Measurements from ENCODE around the gene GPR137B.

The GPR137B gene

GRCh38 chr1:236200925-236201324 is 58.6 kb downstream of the GPR137B start:
- H3K27me3 ChIP-seq (ENCODE audit: insufficient read depth, low read length): no peaks in the 10 kb centered on the region
- no peak overlapping the region for H3K4me3 ChIP-seq (ENCODE audit: low read length)
- no peak overlapping the region for H3K27ac ChIP-seq (ENCODE audit: low read length)
- no peak overlapping the region for H3K9ac ChIP-seq (ENCODE audit: low read depth, low read length)
- peaks cover 7% of the 10 kb centered on the region for H3K9me3 ChIP-seq (ENCODE audit: insufficient read depth, low read depth, low read length)
- no peaks in the 10 kb centered on the region for H3K36me3 ChIP-seq (ENCODE audit: insufficient read depth, low read depth, low read length)
- no peaks in the 10 kb centered on the region for H3K4me1 ChIP-seq (ENCODE audit: insufficient read depth, low read length)

- Histone ChIP-seq H3K9me3 (ENCODE audit: insufficient read depth, low read depth, low read length) (peaks cover 7% of the 10 kb centered on the region), H3K36me3 (ENCODE audit: insufficient read depth, low read depth, low read length) (no peaks in the 10 kb centered on the region)
These were observed 59.4 kb downstream of the GPR137B start for GRCh38 chr1:236201786-236202185.

GRCh38 chr1:236204039-236204438 is 61.7 kb downstream of the GPR137B start:
- peaks cover 5% of the 10 kb centered on the region; the same call in 1 of the 2 replicates for H3K4me1 ChIP-seq (ENCODE audit: insufficient read depth, low read length)

More at GRCh38 chr1:236201786-236202185, 59.4 kb downstream of the GPR137B start:
- H3K27me3 ChIP-seq (ENCODE audit: insufficient read depth, low read length): no peaks in the 10 kb centered on the region
- no peak overlapping the region for H3K27ac ChIP-seq (ENCODE audit: low read length)
- no peak overlapping the region for H3K9ac ChIP-seq (ENCODE audit: low read depth, low read length)
- H3K4me1 ChIP-seq (ENCODE audit: insufficient read depth, low read length): peaks cover 5% of the 10 kb centered on the region; the same call in 1 of the 2 replicates
- no peak overlapping the region for H3K4me3 ChIP-seq (ENCODE audit: low read length)

GRCh38 chr1:236204656-236205055 is 62.3 kb downstream of the GPR137B start:
- H3K9ac ChIP-seq (ENCODE audit: low read depth, low read length): no peak overlapping the region
- peaks cover 5% of the 10 kb centered on the region; the same call in 1 of the 2 replicates for H3K4me1 ChIP-seq (ENCODE audit: insufficient read depth, low read length)
- H3K27me3 ChIP-seq (ENCODE audit: insufficient read depth, low read length): no peaks in the 10 kb centered on the region
- no peak overlapping the region for H3K4me3 ChIP-seq (ENCODE audit: low read length)
- no peak overlapping the region for H3K27ac ChIP-seq (ENCODE audit: low read length)
- peaks cover 7% of the 10 kb centered on the region for H3K9me3 ChIP-seq (ENCODE audit: insufficient read depth, low read depth, low read length)
- no peaks in the 10 kb centered on the region for H3K36me3 ChIP-seq (ENCODE audit: insufficient read depth, low read depth, low read length)

More at GRCh38 chr1:236204039-236204438, 61.7 kb downstream of the GPR137B start:
- Histone ChIP-seq H3K27me3 (ENCODE audit: insufficient read depth, low read length) (no peaks in the 10 kb centered on the region), H3K9me3 (ENCODE audit: insufficient read depth, low read depth, low read length) (peaks cover 7% of the 10 kb centered on the region), H3K36me3 (ENCODE audit: insufficient read depth, low read depth, low read length) (no peaks in the 10 kb centered on the region), H3K27ac (ENCODE audit: low read length) (no peak overlapping the region), H3K4me3 (ENCODE audit: low read length) (no peak overlapping the region), H3K9ac (ENCODE audit: low read depth, low read length) (no peak overlapping the region)

GRCh38 chr1:236206548-236206947 is 64.2 kb downstream of the GPR137B start:
- Histone ChIP-seq H3K4me1 (ENCODE audit: insufficient read depth, low read length) (peaks cover 5% of the 10 kb centered on the region; the same call in 1 of the 2 replicates), H3K9me3 (ENCODE audit: insufficient read depth, low read depth, low read length) (no peaks in the 10 kb centered on the region; the same call in 1 of the 2 replicates), H3K9ac (ENCODE audit: low read depth, low read length) (no peak overlapping the region), H3K4me3 (ENCODE audit: low read length) (no peak overlapping the region), H3K27ac (ENCODE audit: low read length) (no peak overlapping the region), H3K36me3 (ENCODE audit: insufficient read depth, low read depth, low read length) (no peaks in the 10 kb centered on the region), H3K27me3 (ENCODE audit: insufficient read depth, low read length) (no peaks in the 10 kb centered on the region)

GRCh38 chr1:236207121-236207520 is 64.8 kb downstream of the GPR137B start:
- H3K9me3 ChIP-seq (ENCODE audit: insufficient read depth, low read depth, low read length): no peaks in the 10 kb centered on the region; the same call in 1 of the 2 replicates
- H3K27me3 ChIP-seq (ENCODE audit: insufficient read depth, low read length): no peaks in the 10 kb centered on the region
- no peak overlapping the region for H3K9ac ChIP-seq (ENCODE audit: low read depth, low read length)
- no peak overlapping the region for H3K27ac ChIP-seq (ENCODE audit: low read length)
- peaks cover 5% of the 10 kb centered on the region; the same call in 1 of the 2 replicates for H3K4me1 ChIP-seq (ENCODE audit: insufficient read depth, low read length)
- H3K4me3 ChIP-seq (ENCODE audit: low read length): no peak overlapping the region
- no peaks in the 10 kb centered on the region for H3K36me3 ChIP-seq (ENCODE audit: insufficient read depth, low read depth, low read length)

GRCh38 chr1:236207569-236207968 is 65.2 kb downstream of the GPR137B start:
- Histone ChIP-seq H3K4me1 (ENCODE audit: insufficient read depth, low read length) (peaks cover 5% of the 10 kb centered on the region; the same call in 1 of the 2 replicates), H3K27ac (ENCODE audit: low read length) (no peak overlapping the region), H3K9me3 (ENCODE audit: insufficient read depth, low read depth, low read length) (no peaks in the 10 kb centered on the region; the same call in 1 of the 2 replicates), H3K9ac (ENCODE audit: low read depth, low read length) (no peak overlapping the region), H3K4me3 (ENCODE audit: low read length) (no peak overlapping the region), H3K36me3 (ENCODE audit: insufficient read depth, low read depth, low read length) (no peaks in the 10 kb centered on the region), H3K27me3 (ENCODE audit: insufficient read depth, low read length) (no peaks in the 10 kb centered on the region)

- H3K4me1 ChIP-seq (ENCODE audit: insufficient read depth, low read length): peaks cover 5% of the 10 kb centered on the region; the same call in 1 of the 2 replicates
These were observed 66.8 kb downstream of the GPR137B start for GRCh38 chr1:236209185-236209584.

GRCh38 chr1:236209713-236210112 is 67.4 kb downstream of the GPR137B start:
- Histone ChIP-seq H3K9me3 (ENCODE audit: insufficient read depth, low read depth, low read length) (no peaks in the 10 kb centered on the region), H3K4me1 (ENCODE audit: insufficient read depth, low read length) (peaks cover 5% of the 10 kb centered on the region; the same call in 1 of the 2 replicates), H3K4me3 (ENCODE audit: low read length) (no peak overlapping the region), H3K27ac (ENCODE audit: low read length) (no peak overlapping the region), H3K9ac (ENCODE audit: low read depth, low read length) (no peak overlapping the region), H3K36me3 (ENCODE audit: insufficient read depth, low read depth, low read length) (no peaks in the 10 kb centered on the region), H3K27me3 (ENCODE audit: insufficient read depth, low read length) (no peaks in the 10 kb centered on the region)

More at GRCh38 chr1:236209185-236209584, 66.8 kb downstream of the GPR137B start:
- Histone ChIP-seq H3K4me3 (ENCODE audit: low read length) (no peak overlapping the region), H3K9ac (ENCODE audit: low read depth, low read length) (no peak overlapping the region), H3K27me3 (ENCODE audit: insufficient read depth, low read length) (no peaks in the 10 kb centered on the region), H3K36me3 (ENCODE audit: insufficient read depth, low read depth, low read length) (no peaks in the 10 kb centered on the region), H3K27ac (ENCODE audit: low read length) (no peak overlapping the region), H3K9me3 (ENCODE audit: insufficient read depth, low read depth, low read length) (no peaks in the 10 kb centered on the region)

GRCh38 chr1:236211815-236212214 is 69.5 kb downstream of the GPR137B start:
- Histone ChIP-seq H3K4me3 (ENCODE audit: low read length) (no peak overlapping the region), H3K9ac (ENCODE audit: low read depth, low read length) (no peak overlapping the region), H3K4me1 (ENCODE audit: insufficient read depth, low read length) (no peaks in the 10 kb centered on the region), H3K27ac (ENCODE audit: low read length) (no peak overlapping the region), H3K9me3 (ENCODE audit: insufficient read depth, low read depth, low read length) (no peaks in the 10 kb centered on the region), H3K36me3 (ENCODE audit: insufficient read depth, low read depth, low read length) (no peaks in the 10 kb centered on the region), H3K27me3 (ENCODE audit: insufficient read depth, low read length) (no peaks in the 10 kb centered on the region)

- Histone ChIP-seq H3K36me3 (ENCODE audit: insufficient read depth, low read depth, low read length) (no peaks in the 10 kb centered on the region), H3K4me3 (ENCODE audit: low read length) (no peak overlapping the region), H3K4me1 (ENCODE audit: insufficient read depth, low read length) (no peaks in the 10 kb centered on the region), H3K9ac (ENCODE audit: low read depth, low read length) (no peak overlapping the region), H3K9me3 (ENCODE audit: insufficient read depth, low read depth, low read length) (no peaks in the 10 kb centered on the region), H3K27me3 (ENCODE audit: insufficient read depth, low read length) (no peaks in the 10 kb centered on the region), H3K27ac (ENCODE audit: low read length) (no peak overlapping the region)
These were observed 71.2 kb downstream of the GPR137B start for GRCh38 chr1:236213534-236213933.

GRCh38 chr1:236214761-236215160 is 72.4 kb downstream of the GPR137B start:
- Histone ChIP-seq H3K27ac (ENCODE audit: low read length) (no peak overlapping the region), H3K36me3 (ENCODE audit: insufficient read depth, low read depth, low read length) (no peaks in the 10 kb centered on the region), H3K27me3 (ENCODE audit: insufficient read depth, low read length) (no peaks in the 10 kb centered on the region), H3K9ac (ENCODE audit: low read depth, low read length) (no peak overlapping the region), H3K9me3 (ENCODE audit: insufficient read depth, low read depth, low read length) (no peaks in the 10 kb centered on the region), H3K4me1 (ENCODE audit: insufficient read depth, low read length) (no peaks in the 10 kb centered on the region), H3K4me3 (ENCODE audit: low read length) (no peak overlapping the region)

Measured in iPS-20b (cell line).